GM20000 (cell line): Measurements from ENCODE around the gene ATP2C1.

Source experiments
- DNase-seq: peaks from one replicate; pipeline ENCODE4 v3.0.0; 2012; ENCODE audit warnings: low spot score
- CTCF ChIP-seq: IDR thresholded peaks from 2 replicates; pipeline ENCODE4 v1.5.1; 2012; ENCODE audit warnings: mild to moderate bottlenecking, control low read depth; ENCODE audit errors: extremely low read depth, missing control alignments

ATP2C1 gene

GRCh38 chr3:130956281-130956680 lies 62.4 kb downstream of the ATP2C1 start:
- no peak for DNase-seq
- no peak for TF ChIP-seq CTCF

- no peak for DNase-seq
- no peak for TF ChIP-seq CTCF
Observed at GRCh38 chr3:130956721-130957120, 62.8 kb downstream of the ATP2C1 start.

DNA sequence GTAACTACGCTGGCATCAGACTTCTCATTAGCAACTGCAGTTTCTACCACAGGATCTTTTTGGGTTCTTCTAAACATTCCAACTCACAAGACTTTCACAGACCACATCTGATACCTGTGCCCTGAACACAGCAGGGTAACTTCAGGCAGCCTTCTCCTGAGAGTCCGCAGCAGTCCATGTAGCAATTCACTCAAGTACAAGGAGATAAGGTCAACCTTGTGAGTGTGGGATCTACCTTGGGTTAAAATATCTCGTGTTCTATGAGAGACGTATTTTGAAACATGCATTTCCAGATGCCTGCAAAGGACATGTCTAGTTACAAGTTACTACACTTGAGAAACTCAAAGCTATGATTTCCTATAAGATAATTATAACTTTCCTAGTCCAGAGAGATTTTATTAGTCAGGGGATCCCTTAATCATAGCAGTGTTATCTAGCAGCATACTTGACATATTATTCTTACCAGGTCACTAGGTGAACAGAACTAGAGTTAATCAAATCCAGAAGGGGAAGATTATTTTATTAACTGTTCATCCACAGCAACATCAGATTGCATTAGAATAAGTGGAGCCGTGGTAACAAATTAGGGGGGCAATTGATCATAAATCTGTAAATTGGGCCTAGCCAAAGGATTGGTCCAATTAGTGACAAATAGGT lies 66.4 kb downstream of the ATP2C1 start:
- DNase-seq = no peak
- TF ChIP-seq CTCF = no peak

DNA sequence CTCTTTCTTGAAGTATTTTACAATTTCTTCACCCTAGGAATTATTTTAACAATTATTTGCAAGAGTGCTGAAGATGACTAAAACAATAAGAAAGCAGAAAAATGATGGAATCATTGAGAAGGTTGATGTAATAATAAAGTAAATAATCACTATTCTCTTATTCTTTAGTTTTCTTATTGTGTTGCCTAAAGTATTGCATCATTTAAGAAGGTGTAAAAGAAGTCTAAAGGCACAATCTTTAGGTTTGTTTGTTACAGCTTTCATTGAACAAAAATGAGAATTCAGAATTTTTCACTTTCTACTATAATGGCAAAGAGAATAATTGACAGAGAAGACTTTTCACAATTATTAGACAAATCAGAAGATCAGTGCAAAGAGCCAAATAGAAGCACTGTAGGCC lies 67.6 kb downstream of the ATP2C1 start:
- DNase-seq = no peak
- TF ChIP-seq CTCF = no peak

DNA sequence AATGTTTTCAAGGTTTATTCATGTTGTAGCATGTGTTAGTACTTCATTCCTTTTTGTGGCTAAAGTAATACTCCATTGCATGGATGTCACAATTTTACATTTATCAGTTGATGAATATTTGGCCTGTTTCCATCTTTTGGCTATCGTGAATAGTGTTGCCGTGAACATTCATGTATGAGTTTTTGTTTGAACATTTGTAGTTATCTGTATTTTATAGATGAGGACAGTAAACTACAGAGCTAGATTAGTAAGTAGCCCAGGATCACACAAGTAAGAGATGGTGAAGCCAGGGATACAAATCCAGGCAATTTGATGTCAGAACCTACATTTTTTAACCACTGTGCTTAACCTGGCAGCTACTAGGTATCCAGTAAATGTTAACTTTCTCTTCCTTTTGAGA lies 69.6 kb downstream of the ATP2C1 start:
- no peak for DNase-seq
- no peak for TF ChIP-seq CTCF

- no peak for TF ChIP-seq CTCF
- no peak for DNase-seq
Observed at GRCh38 chr3:130963878-130964277, 70.0 kb downstream of the ATP2C1 start.

- TF ChIP-seq CTCF = no peak
- DNase-seq = no peak
Observed at GRCh38 chr3:130967281-130967680, 73.4 kb downstream of the ATP2C1 start.
